GM18508 (cell line): ENCODE results near the gene KITLG.
"Not testable (repeated sequence)": the region's sequence is repeated elsewhere in the genome, so short reads cannot be mapped to it uniquely, and the experiment has no call there.

Experiments
- ATAC-seq: cut with Tn5 transposase; IDR thresholded peaks from one replicate; pipeline ENCODE4 v1.9.1; 2021; ENCODE audit warnings: moderate number of reproducible peaks; ENCODE audit not compliant: insufficient read depth, unreplicated experiment

KITLG gene

GRCh38 chr12:88577537-88577936, 2.7 kb downstream of the KITLG start:
- ATAC-seq, result no peak

GRCh38 chr12:88576866-88577265, 3.4 kb downstream of the KITLG start:
- ATAC-seq, result no peak

GRCh38 chr12:88575361-88575970, 4.8 kb downstream of the KITLG start:
- no peak for ATAC-seq

GRCh38 chr12:88574278-88574677, 6.0 kb downstream of the KITLG start:
- no peak for ATAC-seq

- no peak for ATAC-seq
Measured at GRCh38 chr12:88573583-88573982, 6.7 kb downstream of the KITLG start.

- ATAC-seq, result no peak
Measured at GRCh38 chr12:88572781-88573549, 7.3 kb downstream of the KITLG start.

GRCh38 chr12:88571543-88571942, 8.7 kb downstream of the KITLG start:
- ATAC-seq, result no peak

- ATAC-seq, result no peak
Measured at GRCh38 chr12:88570103-88570502, 10.2 kb downstream of the KITLG start.

- ATAC-seq, result no peak
Measured at GRCh38 chr12:88566430-88566829, 13.8 kb downstream of the KITLG start.

GRCh38 chr12:88562846-88563582, 17.3 kb downstream of the KITLG start:
- ATAC-seq, result no peak

GRCh38 chr12:88562151-88562550, 18.1 kb downstream of the KITLG start:
- ATAC-seq, result no peak

- no peak for ATAC-seq
Measured at GRCh38 chr12:88559772-88560171, 20.5 kb downstream of the KITLG start.

- ATAC-seq, result no peak
Measured at GRCh38 chr12:88559199-88559598, 21.1 kb downstream of the KITLG start.

GRCh38 chr12:88558340-88558867, 21.9 kb downstream of the KITLG start:
- no peak for ATAC-seq

- no peak for ATAC-seq
Measured at GRCh38 chr12:88556213-88556774, 24.0 kb downstream of the KITLG start.

GRCh38 chr12:88553941-88554658, 26.2 kb downstream of the KITLG start:
- ATAC-seq, result no peak

- no peak for ATAC-seq
Measured at GRCh38 chr12:88552610-88553079, 27.6 kb downstream of the KITLG start.

- no peak for ATAC-seq
Measured at GRCh38 chr12:88549929-88550328, 30.3 kb downstream of the KITLG start.

- ATAC-seq, result not testable (repeated sequence)
Measured at GRCh38 chr12:88547949-88548348, 32.3 kb downstream of the KITLG start.

- no peak for ATAC-seq
Measured at GRCh38 chr12:88546853-88547252, 33.4 kb downstream of the KITLG start.
